Ovary (tissue), 9 donors: ENCODE measurements around the gene FGF12. TPM values are rescaled to one million over a fixed set of nuclear protein-coding genes. Genes with fewer than 3 reads are reported as not detected.

Experiments used
- DNase-seq, 5 donors: peaks; one replicate each; pipeline ENCODE4 v3.0.0-alpha.2; 2019 to 2020
- H3K27ac ChIP-seq, 2 donors: fragments of 200-600 bp; one replicate each; pipeline versions ENCODE4 v1.5.1 to v1.8.0; 2019 to 2022
- H3K27me3 ChIP-seq: fragments of 200-600 bp; one replicate; pipeline ENCODE4 v1.8.0; 2022
- H3K36me3 ChIP-seq: fragments of 200-600 bp; sonication (generic); one replicate; pipeline ENCODE4 v1.5.1; 2019
- H3K4me1 ChIP-seq: one replicate; pipeline ENCODE4 v1.8.1; 2013; ENCODE audit warnings: mild to moderate bottlenecking, moderate library complexity; ENCODE audit not compliant: insufficient read depth
- H3K4me3 ChIP-seq: fragments of 200-600 bp; sonication (generic); one replicate; pipeline ENCODE4 v1.5.1; 2017
- H3K9me3 ChIP-seq, 2 donors: fragments of 200-600 bp in 1 of 2; sonication (generic) in 1 of 2; one replicate each; pipeline versions ENCODE4 v1.5.1 to v1.8.1; 2013 to 2019; ENCODE audit warnings: mild to moderate bottlenecking in 1 of 2, moderate library complexity in 1 of 2
- EP300 ChIP-seq: sonication (generic); formaldehyde crosslinking; IDR thresholded peaks from one replicate; pipeline ENCODE4 v1.6.1; 2017; ENCODE audit warnings: antibody characterized with exemption
- POLR2A ChIP-seq: fragments of 450-650 bp; IDR thresholded peaks from one replicate; pipeline ENCODE4 v1.6.1; 2017; ENCODE audit warnings: antibody characterized with exemption, mild to moderate bottlenecking, moderate library complexity
- WGBS, 3 donors: extraction: QIAGEN DNeasy Blood & Tissue Kit in 1 of 3; methylation state at CpG; one replicate each; pipeline versions ENCODE4 v1.1.5 to v1.1.7; 2013 to 2017; 5-methylcytosine and 5-hydroxymethylcytosine counted together
- intact Hi-C, 4 donors: fragments of 100-400 bp; cut with DNase I; formaldehyde crosslinking; loops; one replicate each; pipeline versions ENCODE4 v1.11.0 to v1.15.1; 2022 to 2023
- polyA plus RNA-seq, 2 donors: library from polyadenylated mRNA; stranded (reverse); fragments of 200-250 nt in 1 of 2; fragments of 350-450 nt in 1 of 2; fragmentation: Illumina TruSeq in 1 of 2; extraction: RNeasy Lipid Tissue Mini Kit (QIAGEN cat#74804) in 1 of 2; gene quantifications; one replicate each; pipeline ENCODE4 v1.2.3, GENCODE V29; 2013 to 2014
- total RNA-seq, 7 donors: library from RNA; depleted of rRNA in 2 of 7; stranded (reverse); fragments of >200 nt in 2 of 7; fragmentation: NEBNext Ultra II Directional in 3 of 7; extraction: Animal tissue kit (Norgen Biotek cat#: 25700) in 3 of 7; gene quantifications; one replicate each; pipeline versions ENCODE4 v1.1.0 to v1.2.4, GENCODE V29; 2016 to 2023
- TF ChIP-seq, protein P1 (sequence below), 3 donors: fragments of 450-650 bp in 2 of 3; fragments of 200-600 bp in 1 of 3; IDR thresholded peaks; one replicate each; pipeline versions ENCODE4 v1.5.1 to v1.8.0; 2016 to 2022; ENCODE audit warnings: antibody characterized with exemption in 3 of 3, mild to moderate bottlenecking in 1 of 3
- donor health status: DM: no; HTN: no; CAD: no; lungs with moderate emphysema.
- donor health status: DM: no; HTN: no; CAD: no.
- donor health status: Bipolar disorder and iron deficiency.
- donor health status: DM: yes; HTN: yes; CAD: no.
- donor health status: DM: no; HTN: no; CAD: no.
- donor health status: DM: yes; HTN: yes; CAD: no.

Gene FGF12
- total and polyA plus RNA-seq, 9 donors = 0.24 to 4.0 (median 1.7) TPM

DNA sequence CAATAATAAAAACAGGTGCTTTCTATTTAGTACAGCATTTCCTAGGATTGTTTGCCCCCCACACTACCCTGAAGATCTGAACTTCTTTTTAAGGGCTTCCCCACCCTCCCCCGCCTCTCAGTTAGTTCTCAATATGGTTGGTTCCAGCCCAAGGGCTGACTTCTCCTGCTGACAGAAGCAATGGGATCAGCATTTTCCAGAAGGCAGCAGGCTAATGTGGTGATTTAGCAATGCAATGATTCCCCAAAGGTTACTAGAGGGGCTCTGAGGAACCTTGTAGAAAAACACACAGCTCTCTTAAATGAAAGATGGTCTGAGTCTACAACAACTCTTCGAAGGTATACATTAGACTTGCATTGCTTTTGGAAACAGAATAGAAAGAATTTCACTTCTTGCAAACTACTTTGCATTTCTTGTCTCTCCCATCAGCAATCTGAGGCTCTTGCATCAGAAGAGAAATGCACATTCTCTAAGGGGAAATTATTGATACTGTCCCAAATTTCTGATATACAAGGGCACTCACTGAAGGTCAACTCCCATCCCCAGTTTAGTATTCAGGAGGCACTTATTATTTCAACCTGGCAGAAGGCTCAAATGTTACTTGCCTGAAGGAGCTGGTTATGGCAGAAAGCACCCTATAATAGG is 30.3 kb downstream of the FGF12 start:
- no peak for TF ChIP-seq POLR2A
- Histone ChIP-seq H3K27ac (no peak overlapping the region), H3K36me3 (no peaks in the 10 kb centered on the region), H3K4me1 (no peaks in the 10 kb centered on the region), H3K9me3 (no peaks in the 10 kb centered on the region), H3K27me3 (no peaks in the 10 kb centered on the region), H3K4me3 (no peak overlapping the region)
- no peak for DNase-seq
- WGBS, 3 donors = 71 to 89% (median 74%) methylated on average over 2 of the region's 2 CpGs
- intact Hi-C loops = no loop called here

DNA sequence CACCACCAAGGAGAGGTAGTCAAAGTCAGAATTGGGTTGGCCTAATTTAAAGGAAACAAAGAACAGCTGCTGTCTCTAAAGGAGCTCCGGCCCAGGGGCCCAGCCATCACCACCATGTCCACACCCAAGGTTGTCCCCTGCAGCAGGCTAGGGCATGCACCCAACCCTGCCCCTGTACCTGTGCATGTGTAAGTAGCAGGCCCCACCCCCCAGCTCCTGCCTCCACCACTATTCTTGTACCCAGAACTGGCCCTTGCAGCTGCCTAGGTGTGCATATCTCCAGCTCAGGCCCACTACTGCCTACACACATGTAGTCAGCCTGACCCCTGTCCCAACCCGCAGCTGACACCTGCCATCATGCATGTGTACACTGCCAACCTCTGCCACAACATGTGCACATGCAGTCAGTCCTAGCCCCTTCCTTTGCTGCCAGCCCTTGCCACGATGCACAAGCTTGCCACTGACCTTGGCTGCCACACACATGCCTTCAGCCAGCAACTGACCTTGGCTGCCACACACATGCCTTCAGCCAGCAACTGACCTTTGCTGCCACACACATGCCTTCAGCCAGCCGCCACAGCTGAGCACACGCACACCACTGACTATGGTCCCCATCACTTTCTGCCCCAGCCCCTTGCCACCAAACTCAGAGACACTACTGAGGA is 39.7 kb downstream of the FGF12 start:
- Histone ChIP-seq H3K4me3 (no peak overlapping the region), H3K27ac (no peak overlapping the region), H3K36me3 (no peaks in the 10 kb centered on the region), H3K9me3 (no peaks in the 10 kb centered on the region), H3K27me3 (no peaks in the 10 kb centered on the region), H3K4me1 (no peaks in the 10 kb centered on the region)
- WGBS, 3 donors = 78 to 85% (median 81%) methylated on average over 5 of the region's 5 CpGs
- TF ChIP-seq, protein P1, sequence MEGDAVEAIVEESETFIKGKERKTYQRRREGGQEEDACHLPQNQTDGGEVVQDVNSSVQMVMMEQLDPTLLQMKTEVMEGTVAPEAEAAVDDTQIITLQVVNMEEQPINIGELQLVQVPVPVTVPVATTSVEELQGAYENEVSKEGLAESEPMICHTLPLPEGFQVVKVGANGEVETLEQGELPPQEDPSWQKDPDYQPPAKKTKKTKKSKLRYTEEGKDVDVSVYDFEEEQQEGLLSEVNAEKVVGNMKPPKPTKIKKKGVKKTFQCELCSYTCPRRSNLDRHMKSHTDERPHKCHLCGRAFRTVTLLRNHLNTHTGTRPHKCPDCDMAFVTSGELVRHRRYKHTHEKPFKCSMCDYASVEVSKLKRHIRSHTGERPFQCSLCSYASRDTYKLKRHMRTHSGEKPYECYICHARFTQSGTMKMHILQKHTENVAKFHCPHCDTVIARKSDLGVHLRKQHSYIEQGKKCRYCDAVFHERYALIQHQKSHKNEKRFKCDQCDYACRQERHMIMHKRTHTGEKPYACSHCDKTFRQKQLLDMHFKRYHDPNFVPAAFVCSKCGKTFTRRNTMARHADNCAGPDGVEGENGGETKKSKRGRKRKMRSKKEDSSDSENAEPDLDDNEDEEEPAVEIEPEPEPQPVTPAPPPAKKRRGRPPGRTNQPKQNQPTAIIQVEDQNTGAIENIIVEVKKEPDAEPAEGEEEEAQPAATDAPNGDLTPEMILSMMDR (IDR thresholded peaks at IDR 0.05) = no peak
- no peak for TF ChIP-seq EP300
- TF ChIP-seq POLR2A = no peak
- no peak for DNase-seq
- intact Hi-C loops = loop anchor here in 1 of 4 donors (2.0 kb wide), 1 partner anchor 33 kb away; no protein-coding TSS in a partner anchor

DNA sequence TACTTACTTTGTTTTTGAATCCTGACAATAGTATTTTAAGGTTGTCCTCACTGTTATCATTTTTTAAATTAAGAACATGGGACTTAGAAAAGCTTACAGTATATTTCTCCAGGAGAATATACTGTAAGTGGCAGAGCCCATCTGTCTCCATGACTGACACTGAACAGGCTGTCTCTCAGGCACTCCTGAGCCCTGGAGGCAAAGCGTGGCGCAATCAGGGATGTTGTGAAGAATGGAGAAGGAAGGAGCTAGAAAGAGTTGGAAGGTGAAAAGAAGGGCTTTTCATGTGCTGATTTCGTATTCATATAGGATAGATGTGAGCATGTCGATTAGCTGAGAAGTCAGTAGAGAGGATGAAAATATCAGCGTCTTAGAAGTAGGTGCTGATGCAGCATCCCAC is 41.5 kb downstream of the FGF12 start:
- Histone ChIP-seq H3K4me3 (no peak overlapping the region), H3K27ac (no peak overlapping the region), H3K27me3 (no peaks in the 10 kb centered on the region), H3K36me3 (no peaks in the 10 kb centered on the region), H3K9me3 (no peaks in the 10 kb centered on the region), H3K4me1 (no peaks in the 10 kb centered on the region)
- 76 to 89% (median 85%) methylated on average over 5 of the region's 5 CpGs for WGBS, 3 donors
- no peak for DNase-seq
- intact Hi-C loops = no loop called here
- TF ChIP-seq EP300 = no peak
- TF ChIP-seq, protein P1 (IDR thresholded peaks at IDR 0.05) = no peak

DNA sequence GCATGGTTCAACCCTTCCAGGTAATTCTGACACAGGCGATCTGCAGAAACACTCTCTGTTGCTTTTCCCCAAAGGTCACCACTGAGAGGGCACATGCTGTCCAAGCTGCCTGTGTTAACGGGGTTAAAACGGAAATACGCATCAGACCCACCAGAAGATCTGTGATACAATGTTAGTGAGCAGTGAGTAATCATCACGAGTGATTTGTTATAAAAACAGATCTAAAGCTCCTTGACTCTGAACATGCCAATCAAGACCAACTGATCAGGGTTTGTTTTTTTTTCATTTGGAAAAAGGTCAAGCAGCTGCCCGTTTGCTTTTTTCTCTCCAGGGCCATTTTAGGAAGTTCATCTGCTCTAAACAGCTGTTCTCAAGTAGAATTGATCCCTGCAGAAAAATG is 43.2 kb downstream of the FGF12 start:
- Histone ChIP-seq H3K27ac (no peak overlapping the region), H3K36me3 (no peaks in the 10 kb centered on the region), H3K4me1 (no peaks in the 10 kb centered on the region), H3K9me3 (no peaks in the 10 kb centered on the region), H3K4me3 (no peak overlapping the region), H3K27me3 (no peaks in the 10 kb centered on the region)
- no peak for DNase-seq
- no peak for TF ChIP-seq POLR2A
- TF ChIP-seq EP300 = no peak
- TF ChIP-seq, protein P1 (IDR thresholded peaks at IDR 0.05) = no peak
- WGBS, 3 donors = 40 to 44% (median 43%) methylated on average over 6 of the region's 6 CpGs
- intact Hi-C loops = no loop called here
